ENCODE data around the gene TRAPPC2L. TPM values are rescaled to one million over a fixed set of nuclear protein-coding genes. Genes with fewer than 3 reads are reported as not detected.

TRAPPC2L gene
- total and polyA plus RNA-seq, 2 experiments from 2014 or later: 59.3 to 167 TPM

DNA sequence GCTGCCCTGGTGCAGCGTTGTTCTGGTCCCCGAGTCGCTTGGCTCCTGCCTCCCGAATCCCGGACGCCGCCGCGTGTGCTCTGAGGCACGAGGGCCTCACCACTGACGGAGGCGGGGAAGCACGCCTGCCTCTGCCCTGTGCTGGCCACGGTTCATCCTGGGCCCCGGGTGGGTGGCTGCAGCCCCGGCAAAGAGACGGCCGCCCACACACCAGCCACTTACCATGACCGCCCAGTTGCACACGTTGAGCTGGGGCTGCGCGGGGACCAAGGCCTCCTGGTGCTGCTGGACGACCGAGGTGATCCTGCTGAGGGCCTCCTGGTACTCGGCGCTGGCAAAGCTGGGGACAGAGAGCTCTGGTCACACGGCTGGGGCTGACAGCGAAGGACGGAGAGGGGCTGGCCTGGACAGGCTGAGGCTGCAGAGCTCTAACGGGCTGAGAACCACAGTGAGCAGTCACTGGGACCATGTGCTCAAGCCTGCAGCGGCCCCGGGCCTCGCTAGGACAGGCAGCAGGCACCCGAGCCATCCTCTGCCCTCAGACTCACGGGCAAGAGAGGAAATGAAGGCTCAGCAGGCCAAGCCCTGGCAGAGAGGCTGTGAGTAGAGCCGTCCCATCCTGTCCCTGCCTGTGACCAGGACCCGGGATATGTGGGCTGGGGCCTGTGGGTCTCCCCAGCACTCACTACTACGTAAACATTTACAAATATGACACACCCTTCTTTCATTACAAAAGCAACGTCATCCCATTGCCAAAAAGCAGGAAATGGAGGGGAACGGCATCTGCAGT is 38.9 kb upstream of the TRAPPC2L start:
- DNase-seq (ENCODE audit: low spot score): no peak
- no peak for ATAC-seq
- Mint-ChIP-seq H3K27me3 (ENCODE audit: insufficient read depth, low read depth, poor library complexity) (peaks cover 8% of the 10 kb centered on the region), H3K9me3 (no peaks in the 10 kb centered on the region), H3K27ac (no peak overlapping the region), H3K4me1 (peaks cover 9% of the 10 kb centered on the region; the same call in 1 of the 3 replicates), H3K4me3 (no peak overlapping the region), H3K36me3 (ENCODE audit: low read depth) (peaks cover under 1% of the 10 kb centered on the region; the same call in 1 of the 3 replicates)
- Histone ChIP-seq H3K9me2 (ENCODE audit: insufficient read depth) (no peaks in the 10 kb centered on the region), H3K79me2 (replicated peaks; ENCODE audit: insufficient read depth) (no peaks in the 10 kb centered on the region), H3K4me3 (no peak overlapping the region), H3K36me3 (ENCODE audit: insufficient read depth) (no peaks in the 10 kb centered on the region), H3F3A (replicated peaks; ENCODE audit: low read depth) (0 out of 2 replicates have a peak, but pooled peaks cover under 1% of the 10 kb centered on the region), H3K27ac (ENCODE audit: low read depth) (no peak overlapping the region), H3K27me3 (ENCODE audit: insufficient read depth) (no peaks in the 10 kb centered on the region), H3K4me1 (ENCODE audit: insufficient read depth) (no peaks in the 10 kb centered on the region), H3K4me2 (no peak overlapping the region), H4K20me1 (replicated peaks; ENCODE audit: insufficient read depth) (no peaks in the 10 kb centered on the region), H2AFZ (no peak overlapping the region)
- TF ChIP-seq STAT1 (IDR thresholded peaks at IDR 0.05; ENCODE audit: unreplicated experiment) (no peak), NANOG (IDR thresholded peaks at IDR 0.05; ENCODE audit: borderline replicate concordance) (no peak), EZH2 (IDR thresholded peaks at IDR 0.05; ENCODE audit: low read depth, unreplicated experiment) (no peak), EZH2phosphoT487 (IDR thresholded peaks at IDR 0.05; ENCODE audit: unreplicated experiment) (no peak)
- TF ChIP-seq, protein P1, sequence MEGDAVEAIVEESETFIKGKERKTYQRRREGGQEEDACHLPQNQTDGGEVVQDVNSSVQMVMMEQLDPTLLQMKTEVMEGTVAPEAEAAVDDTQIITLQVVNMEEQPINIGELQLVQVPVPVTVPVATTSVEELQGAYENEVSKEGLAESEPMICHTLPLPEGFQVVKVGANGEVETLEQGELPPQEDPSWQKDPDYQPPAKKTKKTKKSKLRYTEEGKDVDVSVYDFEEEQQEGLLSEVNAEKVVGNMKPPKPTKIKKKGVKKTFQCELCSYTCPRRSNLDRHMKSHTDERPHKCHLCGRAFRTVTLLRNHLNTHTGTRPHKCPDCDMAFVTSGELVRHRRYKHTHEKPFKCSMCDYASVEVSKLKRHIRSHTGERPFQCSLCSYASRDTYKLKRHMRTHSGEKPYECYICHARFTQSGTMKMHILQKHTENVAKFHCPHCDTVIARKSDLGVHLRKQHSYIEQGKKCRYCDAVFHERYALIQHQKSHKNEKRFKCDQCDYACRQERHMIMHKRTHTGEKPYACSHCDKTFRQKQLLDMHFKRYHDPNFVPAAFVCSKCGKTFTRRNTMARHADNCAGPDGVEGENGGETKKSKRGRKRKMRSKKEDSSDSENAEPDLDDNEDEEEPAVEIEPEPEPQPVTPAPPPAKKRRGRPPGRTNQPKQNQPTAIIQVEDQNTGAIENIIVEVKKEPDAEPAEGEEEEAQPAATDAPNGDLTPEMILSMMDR (conservative IDR thresholded peaks at IDR 0.05; ENCODE audit: low read depth in 2 of 2): no peak

DNA sequence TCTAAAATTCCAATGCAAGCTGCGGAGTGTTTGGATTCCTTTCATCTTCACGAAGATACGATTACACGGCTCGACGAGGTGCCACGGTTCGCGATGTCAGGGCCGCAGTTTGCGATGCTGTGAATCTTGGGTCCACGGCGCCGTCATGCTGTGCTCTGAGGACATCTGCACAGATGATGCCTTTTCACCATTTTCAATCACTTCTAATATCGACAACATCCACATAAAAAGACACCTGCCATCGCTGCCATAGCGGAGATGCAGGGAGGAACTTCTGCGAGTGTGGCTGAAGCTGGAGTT is 38.4 kb upstream of the TRAPPC2L start:
- H3K27ac ChIP-seq (ENCODE audit: low read depth): no peak overlapping the region
- H4K20me1 ChIP-seq (replicated peaks; ENCODE audit: insufficient read depth): no peaks in the 10 kb centered on the region
- no peak overlapping the region for H3K4me2 ChIP-seq
- no peaks in the 10 kb centered on the region for H3K4me1 ChIP-seq (ENCODE audit: insufficient read depth)
- no peaks in the 10 kb centered on the region for H3F3A ChIP-seq (replicated peaks; ENCODE audit: low read depth)
- H3K9me2 ChIP-seq (ENCODE audit: insufficient read depth): no peaks in the 10 kb centered on the region
- peaks cover 6% of the 10 kb centered on the region for H3K27me3 Mint-ChIP-seq (ENCODE audit: insufficient read depth, low read depth, poor library complexity)
- no peak overlapping the region for H3K27ac Mint-ChIP-seq
- no peak overlapping the region for H3K4me3 ChIP-seq
- no peaks in the 10 kb centered on the region; the same call in 2 of the 3 replicates for H3K9me3 Mint-ChIP-seq
- no peak overlapping the region for H3K4me3 Mint-ChIP-seq
- no peaks in the 10 kb centered on the region for H3K79me2 ChIP-seq (replicated peaks; ENCODE audit: insufficient read depth)
- H3K27me3 ChIP-seq (ENCODE audit: insufficient read depth): no peaks in the 10 kb centered on the region
- H3K36me3 Mint-ChIP-seq (ENCODE audit: low read depth): peaks cover 3% of the 10 kb centered on the region; the same call in 2 of the 3 replicates
- H3K36me3 ChIP-seq (ENCODE audit: insufficient read depth): no peaks in the 10 kb centered on the region
- ATAC-seq (no peak), DNase-seq (ENCODE audit: low spot score) (no peak)
- no peak overlapping the region for H2AFZ ChIP-seq
- H3K4me1 Mint-ChIP-seq: peaks cover 9% of the 10 kb centered on the region; the same call in 1 of the 3 replicates
- TF ChIP-seq, protein P2, sequence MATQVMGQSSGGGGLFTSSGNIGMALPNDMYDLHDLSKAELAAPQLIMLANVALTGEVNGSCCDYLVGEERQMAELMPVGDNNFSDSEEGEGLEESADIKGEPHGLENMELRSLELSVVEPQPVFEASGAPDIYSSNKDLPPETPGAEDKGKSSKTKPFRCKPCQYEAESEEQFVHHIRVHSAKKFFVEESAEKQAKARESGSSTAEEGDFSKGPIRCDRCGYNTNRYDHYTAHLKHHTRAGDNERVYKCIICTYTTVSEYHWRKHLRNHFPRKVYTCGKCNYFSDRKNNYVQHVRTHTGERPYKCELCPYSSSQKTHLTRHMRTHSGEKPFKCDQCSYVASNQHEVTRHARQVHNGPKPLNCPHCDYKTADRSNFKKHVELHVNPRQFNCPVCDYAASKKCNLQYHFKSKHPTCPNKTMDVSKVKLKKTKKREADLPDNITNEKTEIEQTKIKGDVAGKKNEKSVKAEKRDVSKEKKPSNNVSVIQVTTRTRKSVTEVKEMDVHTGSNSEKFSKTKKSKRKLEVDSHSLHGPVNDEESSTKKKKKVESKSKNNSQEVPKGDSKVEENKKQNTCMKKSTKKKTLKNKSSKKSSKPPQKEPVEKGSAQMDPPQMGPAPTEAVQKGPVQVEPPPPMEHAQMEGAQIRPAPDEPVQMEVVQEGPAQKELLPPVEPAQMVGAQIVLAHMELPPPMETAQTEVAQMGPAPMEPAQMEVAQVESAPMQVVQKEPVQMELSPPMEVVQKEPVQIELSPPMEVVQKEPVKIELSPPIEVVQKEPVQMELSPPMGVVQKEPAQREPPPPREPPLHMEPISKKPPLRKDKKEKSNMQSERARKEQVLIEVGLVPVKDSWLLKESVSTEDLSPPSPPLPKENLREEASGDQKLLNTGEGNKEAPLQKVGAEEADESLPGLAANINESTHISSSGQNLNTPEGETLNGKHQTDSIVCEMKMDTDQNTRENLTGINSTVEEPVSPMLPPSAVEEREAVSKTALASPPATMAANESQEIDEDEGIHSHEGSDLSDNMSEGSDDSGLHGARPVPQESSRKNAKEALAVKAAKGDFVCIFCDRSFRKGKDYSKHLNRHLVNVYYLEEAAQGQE (IDR thresholded peaks at IDR 0.05; ENCODE audit: unreplicated experiment): no peak
- TF ChIP-seq EZH2 (IDR thresholded peaks at IDR 0.05; ENCODE audit: low read depth, unreplicated experiment) (no peak), NANOG (IDR thresholded peaks at IDR 0.05; ENCODE audit: borderline replicate concordance) (no peak), CREB1 (CRISPR knock-in tag; IDR thresholded peaks at IDR 0.05; ENCODE audit: low read depth) (no peak), JUNB (IDR thresholded peaks at IDR 0.05; ENCODE audit: unreplicated experiment) (no peak), ZNF114 (CRISPR knock-in tag; IDR thresholded peaks at IDR 0.05) (no peak), STAT1 (IDR thresholded peaks at IDR 0.05; ENCODE audit: unreplicated experiment) (no peak), ZNF331 (CRISPR knock-in tag; IDR thresholded peaks at IDR 0.05; ENCODE audit: low read depth) (no peak), EZH2phosphoT487 (IDR thresholded peaks at IDR 0.05; ENCODE audit: unreplicated experiment) (no peak)
- TF ChIP-seq, protein P3, sequence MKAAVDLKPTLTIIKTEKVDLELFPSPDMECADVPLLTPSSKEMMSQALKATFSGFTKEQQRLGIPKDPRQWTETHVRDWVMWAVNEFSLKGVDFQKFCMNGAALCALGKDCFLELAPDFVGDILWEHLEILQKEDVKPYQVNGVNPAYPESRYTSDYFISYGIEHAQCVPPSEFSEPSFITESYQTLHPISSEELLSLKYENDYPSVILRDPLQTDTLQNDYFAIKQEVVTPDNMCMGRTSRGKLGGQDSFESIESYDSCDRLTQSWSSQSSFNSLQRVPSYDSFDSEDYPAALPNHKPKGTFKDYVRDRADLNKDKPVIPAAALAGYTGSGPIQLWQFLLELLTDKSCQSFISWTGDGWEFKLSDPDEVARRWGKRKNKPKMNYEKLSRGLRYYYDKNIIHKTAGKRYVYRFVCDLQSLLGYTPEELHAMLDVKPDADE (IDR thresholded peaks at IDR 0.05): no peak
